ENCODE data around the gene ZNF547. TPM values are rescaled to one million over a fixed set of nuclear protein-coding genes. Genes with fewer than 3 reads are reported as not detected.

The ZNF547 gene
- total RNA-seq, 1 experiment from 2014 or later: 6.1 TPM

GRCh38 chr19:57421037-57421436, 57.7 kb downstream of the ZNF547 start:
- no TSS peak for BruUV-seq (replicated peaks)

More at GRCh38 chr19:57421037-57421436, 57.7 kb downstream of the ZNF547 start:
- peaks cover 34% of the 10 kb centered on the region for H3K36me3 ChIP-seq (ENCODE audit: insufficient read depth, low read length, poor library complexity, severe bottlenecking)
- no peak overlapping the region for H3K27ac ChIP-seq (ENCODE audit: low read depth, low read length, poor library complexity, severe bottlenecking)
- ChIA-PET POLR2A (ENCODE audit: low non-redundant PET) (no interaction called here), CTCF (no interaction called here)
- H3K4me3 ChIP-seq (ENCODE audit: low read depth, low read length, poor library complexity, severe bottlenecking): no peak overlapping the region
- no peak for TF ChIP-seq EZH2 (IDR thresholded peaks at IDR 0.05; ENCODE audit: borderline replicate concordance, low read depth, low read length, poor library complexity, severe bottlenecking)
- no peaks in the 10 kb centered on the region for H3K27me3 ChIP-seq (replicated peaks; ENCODE audit: insufficient read depth, low read depth, low read length, poor library complexity)
- no peak for DNase-seq (ENCODE audit: low spot score)
- H3K4me1 ChIP-seq (ENCODE audit: insufficient read depth, low read length, poor library complexity, severe bottlenecking): no peaks in the 10 kb centered on the region
- intact Hi-C loops (cut with micrococcal nuclease; ENCODE audit: unreplicated experiment): no loop called here
- peaks cover 14% of the 10 kb centered on the region for H3K9me3 ChIP-seq (ENCODE audit: low read depth, low read length, poor library complexity, severe bottlenecking)

Other genes with a start within 250 kb of the ZNF547 start
- gene USP29, start 243.6 kb upstream of the ZNF547 start, total RNA-seq (2021): not detected in 2 replicates
- not detected in 2 replicates for gene ZIM3, start 218.3 kb upstream of the ZNF547 start, total RNA-seq (2021)
- gene DUXA, start 196.1 kb upstream of the ZNF547 start, total RNA-seq (2021): not detected in 2 replicates
- gene ZNF264, start 172.1 kb upstream of the ZNF547 start, total RNA-seq (2021): 25.1 and 25.8 TPM in 2 replicates
- 1.2 and 1.5 TPM in 2 replicates for gene AURKC, start 132.5 kb upstream of the ZNF547 start, total RNA-seq (2021)
- gene ZNF805, start 122.9 kb upstream of the ZNF547 start, total RNA-seq (2021): 11.7 and 14.7 TPM in 2 replicates
- gene ZNF460, start 83.1 kb upstream of the ZNF547 start, total RNA-seq (2021): 53.3 and 58.4 TPM in 2 replicates
- 10.1 and 10.6 TPM in 2 replicates for gene ZNF543, start 43.1 kb upstream of the ZNF547 start, total RNA-seq (2021)
- gene ZNF304, start 12.3 kb upstream of the ZNF547 start, total RNA-seq (2021): 10.2 and 11.0 TPM in 2 replicates
- 16.8 and 18.7 TPM in 2 replicates for gene TRAPPC2B, start within 50 bp of the ZNF547 start, total RNA-seq (2021)
- gene ZNF548, start 26.3 kb downstream of the ZNF547 start, total RNA-seq (2021): 16.9 TPM in 2 replicates
- gene ZNF17, start 47.6 kb downstream of the ZNF547 start, total RNA-seq (2021): 13.1 and 19.2 TPM in 2 replicates
- 21.6 and 22.9 TPM in 2 replicates for gene ZNF749, start 71.8 kb downstream of the ZNF547 start, total RNA-seq (2021)
- gene VN1R1, start 93.6 kb downstream of the ZNF547 start, total RNA-seq (2021): 0.41 and 0.83 TPM in 2 replicates
- gene ZNF772, start 114.0 kb downstream of the ZNF547 start, total RNA-seq (2021): 19.4 and 21.2 TPM in 2 replicates
- 12.4 and 14.6 TPM in 2 replicates for gene ZNF419, start 124.2 kb downstream of the ZNF547 start, total RNA-seq (2021)
- gene ZNF773, start 136.4 kb downstream of the ZNF547 start, total RNA-seq (2021): 9.7 and 13.4 TPM in 2 replicates
- 8.5 and 10.1 TPM in 2 replicates for gene ZNF549, start 163.8 kb downstream of the ZNF547 start, total RNA-seq (2021)
- gene ZNF550, start 196.3 kb downstream of the ZNF547 start, total RNA-seq (2021): 9.6 and 11.5 TPM in 2 replicates
- gene ZNF416, start 215.4 kb downstream of the ZNF547 start, total RNA-seq (2021): 6.8 and 7.1 TPM in 2 replicates
- gene ZIK1, start 220.6 kb downstream of the ZNF547 start, total RNA-seq (2021): 16.3 and 16.7 TPM in 2 replicates
- 9.4 and 11.3 TPM in 2 replicates for gene ZNF530, start 236.3 kb downstream of the ZNF547 start, total RNA-seq (2021)